ENCODE measurements around the gene GABRA5. TPM values are rescaled to one million over a fixed set of nuclear protein-coding genes. Genes with fewer than 3 reads are reported as not detected.

Gene GABRA5
- total RNA-seq, 6 experiments from 2014 or later, result 2.0 to 4.9 (median 3.2) TPM

DNA sequence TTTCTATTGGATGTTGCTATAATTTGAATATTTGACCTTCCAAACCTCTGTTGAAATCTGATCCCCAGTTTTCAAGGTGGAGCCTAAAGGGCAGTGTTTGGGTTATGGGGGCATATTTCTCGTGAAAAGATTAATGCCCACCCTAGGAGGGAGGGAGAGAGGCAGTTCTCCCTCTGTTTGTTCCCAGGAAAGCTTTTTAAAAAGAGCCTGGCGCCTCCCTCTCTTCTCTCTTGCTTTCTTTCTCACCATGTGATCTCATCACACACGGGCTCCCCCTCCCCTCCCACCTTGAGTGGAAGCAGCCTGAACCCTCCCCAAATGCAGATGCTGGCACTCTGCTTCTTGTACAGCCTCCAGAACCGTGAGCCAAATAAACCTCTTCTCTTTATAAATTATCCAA, 12.4 kb upstream of the GABRA5 start:
- no peaks in the 10 kb centered on the region for H3K4me1 Mint-ChIP-seq (ENCODE audit: low read depth)
- H3K27me3 Mint-ChIP-seq (ENCODE audit: insufficient read depth), result no peaks in the 10 kb centered on the region; the same call in 1 of the 2 replicates
- DNase-seq, result no peak
- H3K27ac Mint-ChIP-seq, result no peak overlapping the region
- no peaks in the 10 kb centered on the region for H3K9me3 Mint-ChIP-seq
- TF ChIP-seq CTCF (IDR thresholded peaks at IDR 0.05), result no peak
- H3K36me3 Mint-ChIP-seq (ENCODE audit: low read depth), result no peaks in the 10 kb centered on the region
- H3K4me3 Mint-ChIP-seq, result no peak overlapping the region

DNA sequence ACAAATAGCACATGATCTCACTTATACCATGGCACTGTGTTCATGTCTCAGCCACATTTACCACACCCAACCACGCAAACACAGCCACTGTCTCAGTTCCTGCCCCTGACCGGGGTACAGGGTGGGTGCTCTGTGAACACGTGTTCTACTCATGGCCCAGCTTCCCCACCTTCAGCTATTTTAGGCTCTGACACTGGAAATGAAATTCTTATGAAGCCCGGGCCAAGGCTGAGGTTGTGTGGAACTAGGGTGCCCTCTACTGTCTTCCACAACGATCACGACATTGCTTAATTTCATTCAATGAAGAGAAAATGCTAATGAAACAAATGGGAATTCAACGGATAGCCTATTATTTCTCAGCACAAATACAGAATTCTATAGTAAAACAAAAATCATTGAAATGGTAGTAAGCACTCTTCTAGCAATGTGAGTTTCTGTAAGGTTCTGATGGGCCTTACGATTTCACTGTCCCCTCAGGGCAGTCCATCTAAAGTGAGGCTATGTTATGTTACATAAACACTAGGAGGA, 2.1 kb upstream of the GABRA5 start:
- DNase-seq, result peak; percentile 45
- H3K4me1 Mint-ChIP-seq (ENCODE audit: low read depth), result peaks cover 14% of the 10 kb centered on the region
- H3K27ac Mint-ChIP-seq, result no peak overlapping the region
- no peaks in the 10 kb centered on the region; the same call in 1 of the 2 replicates for H3K27me3 Mint-ChIP-seq (ENCODE audit: insufficient read depth)
- no peak overlapping the region for H3K4me3 Mint-ChIP-seq
- H3K9me3 Mint-ChIP-seq, result no peaks in the 10 kb centered on the region
- peak; percentile 77 for TF ChIP-seq CTCF (IDR thresholded peaks at IDR 0.05)
- H3K36me3 Mint-ChIP-seq (ENCODE audit: low read depth), result no peaks in the 10 kb centered on the region

DNA sequence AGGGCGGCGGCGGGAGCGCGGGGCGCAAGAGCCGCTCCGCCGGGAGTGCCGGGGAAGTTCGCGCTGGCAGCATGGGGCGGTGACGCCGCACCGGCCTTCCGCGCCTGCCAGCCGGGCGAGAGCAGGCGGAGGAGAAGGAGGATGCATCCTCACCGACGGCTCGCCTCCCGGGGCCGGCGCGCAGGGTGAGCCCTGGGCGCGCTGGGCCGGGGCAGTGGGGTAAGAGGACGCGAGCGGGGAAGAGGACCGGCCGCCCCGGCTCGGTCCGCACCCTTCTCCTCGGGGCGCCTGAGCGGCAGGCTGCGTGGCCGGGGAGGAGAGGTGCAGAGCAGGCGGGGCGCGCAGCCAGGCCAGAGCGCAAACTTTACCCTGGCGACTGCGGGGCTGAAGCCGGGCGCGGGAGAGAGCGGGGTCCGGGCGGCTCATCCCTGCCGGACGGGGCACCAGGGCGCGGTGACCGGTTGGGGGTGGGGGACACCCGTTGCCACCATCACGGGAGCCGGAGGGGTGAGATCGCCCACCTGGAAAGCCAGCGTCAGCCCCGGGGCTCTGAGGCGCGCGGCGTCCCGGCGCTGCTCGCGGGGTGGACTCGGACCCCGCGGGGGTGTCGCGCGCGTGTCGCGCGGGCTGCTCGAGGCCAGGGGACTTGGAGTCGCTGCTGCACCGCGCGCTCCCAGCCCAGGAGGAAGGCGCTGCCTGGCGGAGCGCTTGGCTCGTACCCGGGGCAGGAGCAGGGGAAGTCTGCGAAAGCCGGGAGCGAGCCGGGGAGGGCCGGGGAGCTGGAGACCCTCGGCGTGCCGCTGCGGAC, 542 bp downstream of the GABRA5 start:
- TF ChIP-seq CTCF (IDR thresholded peaks at IDR 0.05), result no peak

GRCh38 chr15:26868029-26868685, 1.3 kb downstream of the GABRA5 start:
- no peaks in the 10 kb centered on the region for H3K9me3 Mint-ChIP-seq
- H3K27me3 Mint-ChIP-seq (ENCODE audit: insufficient read depth), result no peaks in the 10 kb centered on the region
- no peak overlapping the region for H3K4me3 Mint-ChIP-seq
- DNase-seq, result no peak
- H3K27ac Mint-ChIP-seq, result no peak overlapping the region
- no peaks in the 10 kb centered on the region for H3K36me3 Mint-ChIP-seq (ENCODE audit: low read depth)
- TF ChIP-seq CTCF (IDR thresholded peaks at IDR 0.05), result no peak
- peaks cover 14% of the 10 kb centered on the region for H3K4me1 Mint-ChIP-seq (ENCODE audit: low read depth)

More for the DNA sequence above, 542 bp downstream of the GABRA5 start:
- DNase-seq, result no peak
- Mint-ChIP-seq H3K36me3 (ENCODE audit: low read depth) (no peaks in the 10 kb centered on the region), H3K9me3 (no peaks in the 10 kb centered on the region), H3K4me3 (no peak overlapping the region; the same call in 1 of the 2 replicates), H3K27ac (no peak overlapping the region), H3K27me3 (ENCODE audit: insufficient read depth) (no peaks in the 10 kb centered on the region), H3K4me1 (ENCODE audit: low read depth) (peaks cover 14% of the 10 kb centered on the region)

DNA sequence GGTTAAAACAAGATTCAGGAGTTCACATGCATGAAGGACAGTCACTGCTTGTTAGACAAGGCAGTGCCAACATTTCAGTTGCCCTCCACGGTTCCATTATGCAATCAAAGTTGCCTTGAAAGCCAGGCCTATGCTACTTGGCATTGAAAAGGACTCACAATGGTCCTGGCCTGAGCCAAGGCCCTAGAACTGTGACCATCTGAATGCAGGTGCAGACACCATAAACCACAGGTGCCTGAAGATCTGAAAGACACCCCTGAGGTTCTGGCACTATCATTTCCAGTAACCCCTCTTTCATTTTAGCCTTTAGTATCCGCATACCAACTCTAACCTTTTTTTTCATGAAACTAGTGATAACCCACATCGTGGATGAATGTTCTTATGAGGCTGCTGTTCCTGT, 2.8 kb downstream of the GABRA5 start:
- no peaks in the 10 kb centered on the region for H3K27me3 Mint-ChIP-seq (ENCODE audit: insufficient read depth)
- H3K9me3 Mint-ChIP-seq, result no peaks in the 10 kb centered on the region
- peaks cover 11% of the 10 kb centered on the region for H3K4me1 Mint-ChIP-seq (ENCODE audit: low read depth)
- no peak overlapping the region for H3K4me3 Mint-ChIP-seq
- H3K36me3 Mint-ChIP-seq (ENCODE audit: low read depth), result no peaks in the 10 kb centered on the region
- TF ChIP-seq CTCF (IDR thresholded peaks at IDR 0.05), result no peak
- DNase-seq, result no peak
- no peak overlapping the region for H3K27ac Mint-ChIP-seq
